ENCODE data around the gene DLG2.

GRCh38 chr11:84865257-84865656, 761.9 kb downstream of the DLG2 start:
- TF ChIP-seq GABPA (IDR thresholded peaks at IDR 0.05; ENCODE audit: low read depth) = no peak
- no peak for TF ChIP-seq POLR2AphosphoS5 (IDR thresholded peaks at IDR 0.05; ENCODE audit: low read depth)
- TF ChIP-seq CTCF (IDR thresholded peaks at IDR 0.05; ENCODE audit: insufficient read depth, low read length) = no peak
- TF ChIP-seq REST (IDR thresholded peaks at IDR 0.05; ENCODE audit: insufficient replicate concordance, low read depth) = no peak
